Suprapubic skin (tissue), 4 donors: ENCODE measurements around the gene ACP6. TPM values are rescaled to one million over a fixed set of nuclear protein-coding genes. Genes with fewer than 3 reads are reported as not detected.
A peak's percentile ranks its signal among the peaks of the same experiment; 100 is the strongest.

ENCODE experiments used
- DNase-seq, 2 donors: peaks; one replicate each; pipeline ENCODE4 v3.0.0-alpha.2; 2019; ENCODE audit warnings: low spot score in 2 of 2
- H3K27ac ChIP-seq: fragments of 200-600 bp; sonication (generic); one replicate; pipeline ENCODE4 v1.5.1; 2019
- H3K27me3 ChIP-seq: fragments of 200-600 bp; sonication (generic); one replicate; pipeline ENCODE4 v1.5.1; 2019
- H3K36me3 ChIP-seq: fragments of 200-600 bp; sonication (generic); one replicate; pipeline ENCODE4 v1.5.1; 2019
- H3K4me1 ChIP-seq: fragments of 200-600 bp; sonication (generic); one replicate; pipeline ENCODE4 v1.5.1; 2019
- H3K4me3 ChIP-seq: fragments of 200-600 bp; sonication (generic); one replicate; pipeline ENCODE4 v1.5.1; 2019; ENCODE audit warnings: mild to moderate bottlenecking
- H3K9me3 ChIP-seq: fragments of 200-600 bp; sonication (generic); one replicate; pipeline ENCODE4 v1.5.1; 2019
- EP300 ChIP-seq: sonication (generic); formaldehyde crosslinking; IDR thresholded peaks from one replicate; pipeline ENCODE4 v1.6.1; 2017; ENCODE audit warnings: antibody characterized with exemption
- POLR2A ChIP-seq, 2 donors: fragments of 450-650 bp; IDR thresholded peaks; one replicate each; pipeline ENCODE4 v1.6.1; 2017; ENCODE audit warnings: antibody characterized with exemption in 2 of 2, mild to moderate bottlenecking in 2 of 2, moderate library complexity in 2 of 2
- POLR2AphosphoS5 ChIP-seq, 3 donors: sonication (generic); formaldehyde crosslinking; IDR thresholded peaks; one replicate each; pipeline ENCODE4 v1.6.1; 2017; ENCODE audit warnings: antibody characterized with exemption in 3 of 3
- WGBS: methylation state at CpG from one replicate; pipeline ENCODE4 v1.1.5; 2018; 5-methylcytosine and 5-hydroxymethylcytosine counted together
- total RNA-seq, 4 donors: library from RNA; depleted of rRNA; stranded (reverse); fragments of >200 nt; gene quantifications; one replicate each; pipeline ENCODE4 v1.1.0, GENCODE V29; 2016
- TF ChIP-seq, protein P1 (sequence below), 2 donors: fragments of 200-600 bp in 1 of 2; fragments of 450-650 bp in 1 of 2; sonication (generic) in 1 of 2; IDR thresholded peaks; one replicate each; pipeline ENCODE4 v1.5.1; 2016 to 2019; ENCODE audit warnings: antibody characterized with exemption in 2 of 2, mild to moderate bottlenecking in 1 of 2, moderate library complexity in 1 of 2

ACP6 gene
- total RNA-seq, 4 donors from 2014 or later = 10.4 to 46.2 (median 19.3) TPM

DNA sequence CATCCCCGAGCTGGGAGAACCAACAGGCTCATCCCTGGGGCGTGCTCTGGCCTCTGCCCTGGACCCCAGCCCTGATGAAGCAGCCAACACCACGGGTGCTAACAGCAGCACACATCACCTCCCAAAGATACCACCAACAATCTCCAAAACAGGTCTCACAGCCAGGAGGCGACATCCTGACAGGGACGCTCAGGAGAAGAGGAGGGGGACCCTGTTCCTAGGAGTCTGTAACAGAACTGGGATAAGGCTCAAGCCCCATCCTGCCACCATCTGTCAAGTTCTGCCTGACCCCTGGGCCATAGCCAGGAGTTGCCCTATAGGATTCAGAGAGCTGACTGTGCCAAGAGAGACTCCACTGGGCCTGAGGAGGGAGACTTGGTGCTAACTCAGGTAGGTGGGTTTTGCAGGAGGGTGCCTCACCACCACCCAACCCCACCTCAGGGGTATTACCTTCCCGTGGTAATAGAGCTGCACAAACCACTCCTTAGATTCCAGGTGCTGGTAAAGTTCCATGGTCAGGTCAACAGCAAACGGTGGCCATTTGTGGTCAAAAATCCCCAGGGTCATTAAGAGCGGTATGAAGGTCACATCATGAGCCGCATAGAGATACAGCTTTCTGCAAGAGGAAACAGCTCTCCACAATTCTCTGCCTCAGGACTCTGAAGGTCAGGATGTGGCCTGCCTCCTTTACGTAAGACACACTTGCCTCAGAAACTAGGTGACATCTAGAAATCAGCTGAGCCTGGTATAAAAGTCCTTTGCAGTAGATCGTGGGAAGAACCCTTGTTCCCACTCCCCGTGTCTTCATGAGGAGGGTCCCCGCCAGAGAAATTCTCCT is 22.3 kb downstream of the ACP6 start:
- Histone ChIP-seq H3K9me3 (no peaks in the 10 kb centered on the region), H3K36me3 (peaks cover 37% of the 10 kb centered on the region), H3K4me1 (no peaks in the 10 kb centered on the region), H3K27ac (no peak overlapping the region), H3K4me3 (no peak overlapping the region), H3K27me3 (no peaks in the 10 kb centered on the region)
- DNase-seq = no peak
- 83% methylated on average over 11 of the region's 13 CpGs for WGBS
- TF ChIP-seq POLR2AphosphoS5 (IDR thresholded peaks at IDR 0.05) (no peak), EP300 (no peak), POLR2A (IDR thresholded peaks at IDR 0.05) (no peak)
- TF ChIP-seq, protein P1, sequence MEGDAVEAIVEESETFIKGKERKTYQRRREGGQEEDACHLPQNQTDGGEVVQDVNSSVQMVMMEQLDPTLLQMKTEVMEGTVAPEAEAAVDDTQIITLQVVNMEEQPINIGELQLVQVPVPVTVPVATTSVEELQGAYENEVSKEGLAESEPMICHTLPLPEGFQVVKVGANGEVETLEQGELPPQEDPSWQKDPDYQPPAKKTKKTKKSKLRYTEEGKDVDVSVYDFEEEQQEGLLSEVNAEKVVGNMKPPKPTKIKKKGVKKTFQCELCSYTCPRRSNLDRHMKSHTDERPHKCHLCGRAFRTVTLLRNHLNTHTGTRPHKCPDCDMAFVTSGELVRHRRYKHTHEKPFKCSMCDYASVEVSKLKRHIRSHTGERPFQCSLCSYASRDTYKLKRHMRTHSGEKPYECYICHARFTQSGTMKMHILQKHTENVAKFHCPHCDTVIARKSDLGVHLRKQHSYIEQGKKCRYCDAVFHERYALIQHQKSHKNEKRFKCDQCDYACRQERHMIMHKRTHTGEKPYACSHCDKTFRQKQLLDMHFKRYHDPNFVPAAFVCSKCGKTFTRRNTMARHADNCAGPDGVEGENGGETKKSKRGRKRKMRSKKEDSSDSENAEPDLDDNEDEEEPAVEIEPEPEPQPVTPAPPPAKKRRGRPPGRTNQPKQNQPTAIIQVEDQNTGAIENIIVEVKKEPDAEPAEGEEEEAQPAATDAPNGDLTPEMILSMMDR (IDR thresholded peaks at IDR 0.05) = no peak

- peaks cover 15% of the 10 kb centered on the region for H3K36me3 ChIP-seq
- TF ChIP-seq EP300 = no peak
- TF ChIP-seq POLR2AphosphoS5 (IDR thresholded peaks at IDR 0.05) = no peak
- TF ChIP-seq, protein P1 (IDR thresholded peaks at IDR 0.05) = no peak
- TF ChIP-seq POLR2A (IDR thresholded peaks at IDR 0.05) = no peak
Observed at GRCh38 chr1:147643974-147644373, 26.4 kb downstream of the ACP6 start.

DNA sequence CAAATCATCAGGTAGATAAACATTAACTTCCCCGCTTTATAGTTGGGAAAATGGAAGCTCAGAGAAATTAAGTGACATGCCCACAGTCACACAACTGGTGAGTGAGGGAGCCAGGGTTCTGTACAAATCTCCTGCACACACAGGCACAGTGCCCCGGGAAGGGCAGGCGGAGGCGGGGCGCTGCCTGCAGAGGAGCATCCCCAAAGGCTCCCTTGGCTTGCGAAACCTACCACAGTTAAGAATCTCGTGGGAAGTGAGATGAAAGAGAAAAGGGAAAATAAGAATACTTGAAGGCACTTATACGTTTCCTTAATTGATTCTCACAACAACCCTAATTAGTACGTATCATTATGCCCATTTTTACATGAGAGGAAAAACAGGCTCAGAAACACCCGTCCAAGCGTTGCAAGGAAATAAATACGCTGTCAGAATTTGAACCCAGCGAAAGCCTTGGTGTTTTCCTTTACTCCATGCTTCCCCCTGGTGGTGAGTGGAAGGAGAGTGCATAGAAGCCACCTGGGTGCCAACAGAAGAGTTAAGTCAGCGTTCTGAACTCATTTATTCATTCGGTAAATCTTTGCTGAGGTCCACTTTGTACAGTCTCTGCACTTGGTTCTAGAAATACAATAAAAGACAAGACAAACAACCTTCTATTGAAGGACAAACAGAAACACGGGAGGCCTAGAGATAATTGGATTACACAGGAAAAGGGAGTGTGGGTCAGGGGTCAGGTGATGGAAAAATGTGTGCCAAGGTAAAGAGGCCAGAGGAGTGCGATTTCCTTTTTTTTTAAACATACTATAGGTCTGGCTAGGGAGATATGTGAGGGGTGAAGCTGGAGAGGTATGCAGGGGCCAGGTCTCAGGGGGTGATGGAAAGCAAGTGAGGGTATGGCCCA is 28.4 kb downstream of the ACP6 start:
- no peak overlapping the region for H3K27ac ChIP-seq
- H3K4me3 ChIP-seq = no peak overlapping the region
- no peak for DNase-seq
- peaks cover 11% of the 10 kb centered on the region for H3K4me1 ChIP-seq
- no peaks in the 10 kb centered on the region for H3K36me3 ChIP-seq
- WGBS = 64% methylated on average over 17 of the region's 17 CpGs
- no peaks in the 10 kb centered on the region for H3K9me3 ChIP-seq
- no peaks in the 10 kb centered on the region for H3K27me3 ChIP-seq
- TF ChIP-seq POLR2AphosphoS5 (IDR thresholded peaks at IDR 0.05) = no peak
- TF ChIP-seq, protein P1 (IDR thresholded peaks at IDR 0.05) = peak; percentile 47 to 78

More at GRCh38 chr1:147643974-147644373, 26.4 kb downstream of the ACP6 start:
- H3K4me1 ChIP-seq = peaks cover 11% of the 10 kb centered on the region
- no peaks in the 10 kb centered on the region for H3K9me3 ChIP-seq
- WGBS = 90% methylated on average over 3 of the region's 3 CpGs
- H3K4me3 ChIP-seq = no peak overlapping the region
- H3K27ac ChIP-seq = no peak overlapping the region
- no peak for DNase-seq
- no peaks in the 10 kb centered on the region for H3K27me3 ChIP-seq

GRCh38 chr1:147641291-147641690 is 29.0 kb downstream of the ACP6 start:
- 73% methylated on average over 8 of the region's 8 CpGs for WGBS
- Histone ChIP-seq H3K27ac (no peak overlapping the region), H3K4me1 (peaks cover 11% of the 10 kb centered on the region), H3K27me3 (no peaks in the 10 kb centered on the region), H3K4me3 (no peak overlapping the region), H3K9me3 (no peaks in the 10 kb centered on the region), H3K36me3 (no peaks in the 10 kb centered on the region)
- no peak for DNase-seq
- TF ChIP-seq, protein P1 (IDR thresholded peaks at IDR 0.05) = no peak
- TF ChIP-seq POLR2AphosphoS5 (IDR thresholded peaks at IDR 0.05) = no peak
- no peak for TF ChIP-seq POLR2A (IDR thresholded peaks at IDR 0.05)
- TF ChIP-seq EP300 = no peak
